ENCODE measurements around the gene BRINP2. TPM values are rescaled to one million over a fixed set of nuclear protein-coding genes. Genes with fewer than 3 reads are reported as not detected.

The BRINP2 gene
- total and polyA plus RNA-seq, 2 experiments from 2014 or later: 11.5 to 20.6 TPM

DNA sequence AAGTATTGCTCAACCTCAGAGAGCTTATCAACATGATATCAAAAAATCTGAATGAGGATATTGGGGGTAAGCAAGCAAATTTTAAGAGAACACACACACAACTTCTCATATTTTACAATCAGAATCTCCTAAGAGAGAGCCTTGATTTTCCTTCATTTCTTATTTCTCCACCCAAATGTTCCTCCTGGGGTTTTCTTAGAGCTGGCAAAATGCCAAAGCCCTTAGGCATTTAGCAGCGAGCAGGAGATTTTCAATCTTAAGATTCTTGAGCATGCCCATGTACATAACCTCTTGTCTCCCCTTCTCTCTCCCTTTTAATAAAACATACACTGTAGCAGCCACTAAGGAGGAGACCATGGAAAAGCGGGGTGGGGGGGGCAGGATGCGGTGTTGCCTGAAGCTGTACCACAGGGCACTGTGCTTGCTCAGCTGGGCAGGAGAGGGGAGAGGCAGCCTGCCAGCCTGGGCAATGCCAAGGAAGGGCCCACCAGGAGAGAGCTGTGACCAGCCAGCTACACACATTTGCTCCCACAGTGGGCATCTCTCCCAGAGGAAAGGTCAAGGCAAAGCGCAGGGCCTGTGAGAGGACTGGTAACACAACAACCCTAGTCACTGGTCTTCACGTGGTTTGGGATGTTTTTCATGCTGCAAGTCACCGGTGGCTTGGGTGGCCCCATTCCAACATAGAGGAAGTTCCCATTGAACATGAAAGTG, 4.3 kb downstream of the BRINP2 start:
- H3K27me3 ChIP-seq: peaks cover 44% of the 10 kb centered on the region
- TF ChIP-seq, protein P1, sequence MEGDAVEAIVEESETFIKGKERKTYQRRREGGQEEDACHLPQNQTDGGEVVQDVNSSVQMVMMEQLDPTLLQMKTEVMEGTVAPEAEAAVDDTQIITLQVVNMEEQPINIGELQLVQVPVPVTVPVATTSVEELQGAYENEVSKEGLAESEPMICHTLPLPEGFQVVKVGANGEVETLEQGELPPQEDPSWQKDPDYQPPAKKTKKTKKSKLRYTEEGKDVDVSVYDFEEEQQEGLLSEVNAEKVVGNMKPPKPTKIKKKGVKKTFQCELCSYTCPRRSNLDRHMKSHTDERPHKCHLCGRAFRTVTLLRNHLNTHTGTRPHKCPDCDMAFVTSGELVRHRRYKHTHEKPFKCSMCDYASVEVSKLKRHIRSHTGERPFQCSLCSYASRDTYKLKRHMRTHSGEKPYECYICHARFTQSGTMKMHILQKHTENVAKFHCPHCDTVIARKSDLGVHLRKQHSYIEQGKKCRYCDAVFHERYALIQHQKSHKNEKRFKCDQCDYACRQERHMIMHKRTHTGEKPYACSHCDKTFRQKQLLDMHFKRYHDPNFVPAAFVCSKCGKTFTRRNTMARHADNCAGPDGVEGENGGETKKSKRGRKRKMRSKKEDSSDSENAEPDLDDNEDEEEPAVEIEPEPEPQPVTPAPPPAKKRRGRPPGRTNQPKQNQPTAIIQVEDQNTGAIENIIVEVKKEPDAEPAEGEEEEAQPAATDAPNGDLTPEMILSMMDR (IDR thresholded peaks at IDR 0.05; ENCODE audit: low read depth, low read length): no peak
- H3K27ac ChIP-seq: no peak overlapping the region
- no peaks in the 10 kb centered on the region for H3K4me1 ChIP-seq (ENCODE audit: low read depth)
- H3K9me3 ChIP-seq (ENCODE audit: low read depth): no peaks in the 10 kb centered on the region
- no peak overlapping the region for H3K4me3 ChIP-seq
- DNase-seq (ENCODE audit: low read depth in 1 of 2, low spot score in 1 of 2): peak in 1 of 2 donors; percentile 10
- no peaks in the 10 kb centered on the region for H3K36me3 ChIP-seq

DNA sequence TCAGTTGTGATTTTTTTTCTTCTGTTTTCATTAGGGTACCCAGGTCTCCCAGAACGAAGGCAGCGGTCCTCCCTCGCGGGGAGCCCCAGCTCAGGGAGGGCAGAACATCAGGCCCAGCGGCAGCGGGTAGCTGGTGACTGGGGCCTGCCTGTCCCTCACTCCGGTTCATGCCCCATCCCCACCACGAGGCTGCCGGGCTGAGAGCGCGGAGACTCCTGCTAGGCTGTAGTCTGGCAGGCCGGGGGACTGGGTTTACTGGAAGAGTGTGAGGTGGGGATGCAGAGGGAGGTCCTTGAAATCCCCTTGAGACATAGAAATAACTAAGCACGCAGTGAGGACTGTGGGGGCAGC, 10.5 kb downstream of the BRINP2 start:
- peaks cover 10% of the 10 kb centered on the region for H3K27me3 ChIP-seq
- no peaks in the 10 kb centered on the region for H3K36me3 ChIP-seq
- H3K27ac ChIP-seq: no peak overlapping the region
- DNase-seq (ENCODE audit: low read depth in 1 of 2, low spot score in 1 of 2): no peak
- H3K9me3 ChIP-seq (ENCODE audit: low read depth): no peaks in the 10 kb centered on the region
- H3K4me3 ChIP-seq: no peak overlapping the region
- TF ChIP-seq, protein P1 (IDR thresholded peaks at IDR 0.05; ENCODE audit: low read depth, low read length): no peak
- no peaks in the 10 kb centered on the region for H3K4me1 ChIP-seq (ENCODE audit: low read depth)

DNA sequence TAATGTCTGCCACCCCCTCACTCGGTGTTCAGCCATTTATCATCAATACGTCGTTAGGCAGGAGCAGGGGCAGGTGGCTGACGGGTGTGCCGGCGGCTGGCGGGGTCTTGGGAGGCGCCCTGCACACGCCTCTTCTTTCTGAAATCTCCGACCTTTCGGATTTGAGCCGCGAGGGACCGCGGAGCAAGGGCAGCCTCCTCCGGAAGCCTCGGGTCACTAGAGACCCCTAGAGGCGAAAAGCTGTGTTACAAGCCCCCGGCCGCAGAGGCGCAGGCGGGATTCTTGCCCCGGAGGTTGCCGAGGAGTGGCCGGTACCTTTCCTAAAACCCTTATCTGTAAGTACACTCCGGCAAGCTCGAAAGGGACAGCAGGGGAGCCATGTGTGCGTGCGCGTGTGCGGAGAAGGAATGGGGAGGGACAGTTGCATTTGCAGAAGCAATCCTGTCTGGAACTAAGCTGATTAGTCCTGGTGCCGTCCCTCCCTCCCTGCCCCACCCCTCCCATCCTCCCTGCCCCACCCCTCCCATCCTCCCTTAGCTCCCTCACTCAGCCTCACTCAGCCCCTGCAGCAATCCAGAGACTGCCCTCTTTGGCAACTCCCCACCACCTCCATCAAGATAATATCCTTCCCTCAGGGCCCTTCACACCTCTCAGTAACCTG, 11.0 kb downstream of the BRINP2 start:
- DNase-seq (ENCODE audit: low read depth in 1 of 2, low spot score in 1 of 2): peak; percentile 66 to 87
- Histone ChIP-seq H3K27ac (no peak overlapping the region), H3K9me3 (ENCODE audit: low read depth) (no peaks in the 10 kb centered on the region), H3K27me3 (peaks cover 10% of the 10 kb centered on the region), H3K4me1 (ENCODE audit: low read depth) (no peaks in the 10 kb centered on the region), H3K4me3 (no peak overlapping the region), H3K36me3 (no peaks in the 10 kb centered on the region)
- TF ChIP-seq, protein P1 (IDR thresholded peaks at IDR 0.05; ENCODE audit: low read depth, low read length): peak; percentile 87

DNA sequence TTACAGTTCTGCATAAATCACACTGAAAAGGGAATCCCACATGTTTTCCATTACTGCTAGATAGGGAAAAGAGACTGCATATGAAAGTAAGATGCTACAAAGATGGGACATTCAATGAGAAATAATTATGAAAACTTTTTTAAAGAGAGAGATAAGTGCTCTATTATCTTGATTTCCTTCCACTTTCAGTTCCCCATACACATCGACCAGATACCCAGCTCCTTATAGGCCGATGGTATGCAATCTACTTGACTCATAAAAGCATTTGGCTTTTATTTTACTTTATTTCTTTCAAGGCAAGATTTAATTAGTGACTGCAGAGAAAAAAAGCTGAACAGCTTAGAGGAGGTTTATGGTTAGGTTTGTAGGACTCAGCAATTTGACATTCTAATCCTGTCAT, 13.1 kb downstream of the BRINP2 start:
- TF ChIP-seq, protein P1 (IDR thresholded peaks at IDR 0.05; ENCODE audit: low read depth, low read length): no peak
- no peaks in the 10 kb centered on the region for H3K9me3 ChIP-seq (ENCODE audit: low read depth)
- H3K36me3 ChIP-seq: no peaks in the 10 kb centered on the region
- no peak for DNase-seq (ENCODE audit: low read depth in 1 of 2, low spot score in 1 of 2)
- H3K4me1 ChIP-seq (ENCODE audit: low read depth): no peaks in the 10 kb centered on the region
- no peak overlapping the region for H3K4me3 ChIP-seq
- no peak overlapping the region for H3K27ac ChIP-seq
- H3K27me3 ChIP-seq: peaks cover 4% of the 10 kb centered on the region

DNA sequence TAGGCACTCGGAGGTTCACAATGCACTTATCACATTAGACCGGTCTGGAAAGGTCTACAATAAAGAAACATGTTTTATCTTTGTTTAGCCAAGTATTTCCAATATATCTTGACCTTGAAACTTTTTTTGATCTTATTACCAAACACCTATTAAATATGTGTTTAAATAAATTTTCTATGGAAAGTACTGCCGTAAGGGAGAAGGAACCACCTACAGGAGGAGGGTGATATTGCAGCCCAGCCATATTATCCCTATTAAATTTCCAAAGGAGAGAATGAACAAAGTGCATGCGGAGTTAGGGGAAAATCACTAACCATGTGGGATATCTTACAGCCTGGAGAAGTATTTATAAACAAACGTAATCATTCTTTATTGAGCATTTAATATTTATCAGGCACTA, 14.5 kb downstream of the BRINP2 start:
- H3K36me3 ChIP-seq: no peaks in the 10 kb centered on the region
- H3K4me1 ChIP-seq (ENCODE audit: low read depth): no peaks in the 10 kb centered on the region
- no peak overlapping the region for H3K27ac ChIP-seq
- DNase-seq (ENCODE audit: low read depth in 1 of 2, low spot score in 1 of 2): no peak
- TF ChIP-seq, protein P1 (IDR thresholded peaks at IDR 0.05; ENCODE audit: low read depth, low read length): peak; percentile 50
- no peak overlapping the region for H3K4me3 ChIP-seq
- H3K27me3 ChIP-seq: peaks cover under 1% of the 10 kb centered on the region
- no peaks in the 10 kb centered on the region for H3K9me3 ChIP-seq (ENCODE audit: low read depth)
